ENCODE measurements around the gene CEACAM8.
A peak's percentile ranks its signal among the peaks of the same experiment; 100 is the strongest.
"Not testable (repeated sequence)": the region's sequence is repeated elsewhere in the genome, so short reads cannot be mapped to it uniquely, and the experiment has no call there.

CEACAM8 gene

GRCh38 chr19:42571116-42571515 lies 23.6 kb downstream of the CEACAM8 start:
- DNase-seq, result no peak

- DNase-seq, result no peak
Observed at GRCh38 chr19:42569193-42569592, 25.5 kb downstream of the CEACAM8 start.

- no peak for DNase-seq
Observed at GRCh38 chr19:42568006-42568405, 26.7 kb downstream of the CEACAM8 start.

GRCh38 chr19:42567567-42567966 lies 27.2 kb downstream of the CEACAM8 start:
- DNase-seq, result no peak

GRCh38 chr19:42563352-42564210 lies 31.1 kb downstream of the CEACAM8 start:
- peak; percentile 11 for DNase-seq

GRCh38 chr19:42561512-42561911 lies 33.2 kb downstream of the CEACAM8 start:
- DNase-seq, result no peak

- DNase-seq, result no peak
Observed at GRCh38 chr19:42560731-42561130, 34.0 kb downstream of the CEACAM8 start.

GRCh38 chr19:42558450-42559150 lies 36.1 kb downstream of the CEACAM8 start:
- no peak for DNase-seq

- DNase-seq, result not testable (repeated sequence)
Observed at GRCh38 chr19:42557386-42557871, 37.3 kb downstream of the CEACAM8 start.

- DNase-seq, result no peak
Observed at GRCh38 chr19:42555801-42556200, 38.9 kb downstream of the CEACAM8 start.

- DNase-seq, result no peak
Observed at GRCh38 chr19:42555317-42555716, 39.4 kb downstream of the CEACAM8 start.

GRCh38 chr19:42554046-42554575 lies 40.6 kb downstream of the CEACAM8 start:
- no peak for DNase-seq

GRCh38 chr19:42553292-42554045 lies 41.3 kb downstream of the CEACAM8 start:
- DNase-seq, result no peak

GRCh38 chr19:42552086-42553065 lies 42.3 kb downstream of the CEACAM8 start:
- DNase-seq, result no peak

GRCh38 chr19:42550521-42550920 lies 44.2 kb downstream of the CEACAM8 start:
- DNase-seq, result not testable (repeated sequence)

- DNase-seq, result not testable (repeated sequence)
Observed at GRCh38 chr19:42549067-42549466, 45.7 kb downstream of the CEACAM8 start.

- no peak for DNase-seq
Observed at GRCh38 chr19:42548552-42548951, 46.2 kb downstream of the CEACAM8 start.

- no peak for DNase-seq
Observed at GRCh38 chr19:42547929-42548328, 46.8 kb downstream of the CEACAM8 start.

- DNase-seq, result no peak
Observed at GRCh38 chr19:42546831-42547500, 47.8 kb downstream of the CEACAM8 start.

- no peak for DNase-seq
Observed at GRCh38 chr19:42544146-42544545, 50.6 kb downstream of the CEACAM8 start.

- no peak for DNase-seq
Observed at GRCh38 chr19:42542791-42543190, 51.9 kb downstream of the CEACAM8 start.

Data from stimulated activated CD4-positive, alpha-beta T cell treated with anti-CD3 and anti-CD28 coated beads, Interleukin-1b, Interleukin-23, amount 100 ng/mL, for 48 hours (primary cell).